Stimulated activated CD8-positive, alpha-beta memory T cell treated with anti-CD3 and anti-CD28 coated beads, Interleukin-7, amount 100 ng/mL, for 4 hours (primary cell): Measurements from ENCODE around the gene CMTM2.
"Not testable (repeated sequence)": the region's sequence is repeated elsewhere in the genome, so short reads cannot be mapped to it uniquely, and the experiment has no call there.

ENCODE experiments used
- DNase-seq, 2 donors: peaks; one replicate each; pipeline ENCODE4 v3.0.0-alpha.2; 2020; ENCODE audit warnings: low read depth in 2 of 2

The CMTM2 gene

GRCh38 chr16:66581246-66581952 lies 2.1 kb downstream of the CMTM2 start:
- no peak for DNase-seq

- no peak for DNase-seq
These were observed 6.4 kb downstream of the CMTM2 start for GRCh38 chr16:66585481-66586239.

DNA sequence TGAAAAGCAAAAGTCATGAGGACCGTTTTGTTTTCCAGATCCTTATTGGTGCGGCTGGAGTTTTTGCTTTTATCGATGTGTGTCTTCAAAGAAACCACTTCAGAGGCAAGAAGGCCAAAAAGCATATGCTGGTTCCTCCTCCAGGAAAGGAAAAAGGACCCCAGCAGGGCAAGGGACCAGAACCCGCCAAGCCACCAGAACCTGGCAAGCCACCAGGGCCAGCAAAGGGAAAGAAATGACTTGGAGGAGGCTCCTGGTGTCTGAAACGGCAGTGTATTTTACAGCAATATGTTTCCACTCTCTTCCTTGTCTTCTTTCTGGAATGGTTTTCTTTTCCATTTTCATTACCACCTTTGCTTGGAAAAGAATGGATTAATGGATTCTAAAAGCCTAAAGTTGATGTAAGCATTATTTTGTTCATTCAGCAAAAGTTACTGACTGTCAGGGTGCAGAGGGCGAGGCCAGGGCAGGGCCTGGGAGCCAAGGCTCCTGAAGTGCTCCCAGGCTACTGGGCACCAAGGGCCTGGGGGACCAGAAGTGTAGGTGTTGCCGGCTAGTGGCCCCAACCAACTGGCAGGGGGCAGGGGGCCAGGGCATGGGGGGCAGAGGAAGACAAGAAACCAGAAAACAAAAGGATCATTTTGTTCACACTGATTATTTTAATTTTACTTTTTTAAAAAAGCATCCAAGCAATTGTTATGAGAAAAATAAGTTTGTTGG lies 8.8 kb downstream of the CMTM2 start:
- no peak for DNase-seq

DNA sequence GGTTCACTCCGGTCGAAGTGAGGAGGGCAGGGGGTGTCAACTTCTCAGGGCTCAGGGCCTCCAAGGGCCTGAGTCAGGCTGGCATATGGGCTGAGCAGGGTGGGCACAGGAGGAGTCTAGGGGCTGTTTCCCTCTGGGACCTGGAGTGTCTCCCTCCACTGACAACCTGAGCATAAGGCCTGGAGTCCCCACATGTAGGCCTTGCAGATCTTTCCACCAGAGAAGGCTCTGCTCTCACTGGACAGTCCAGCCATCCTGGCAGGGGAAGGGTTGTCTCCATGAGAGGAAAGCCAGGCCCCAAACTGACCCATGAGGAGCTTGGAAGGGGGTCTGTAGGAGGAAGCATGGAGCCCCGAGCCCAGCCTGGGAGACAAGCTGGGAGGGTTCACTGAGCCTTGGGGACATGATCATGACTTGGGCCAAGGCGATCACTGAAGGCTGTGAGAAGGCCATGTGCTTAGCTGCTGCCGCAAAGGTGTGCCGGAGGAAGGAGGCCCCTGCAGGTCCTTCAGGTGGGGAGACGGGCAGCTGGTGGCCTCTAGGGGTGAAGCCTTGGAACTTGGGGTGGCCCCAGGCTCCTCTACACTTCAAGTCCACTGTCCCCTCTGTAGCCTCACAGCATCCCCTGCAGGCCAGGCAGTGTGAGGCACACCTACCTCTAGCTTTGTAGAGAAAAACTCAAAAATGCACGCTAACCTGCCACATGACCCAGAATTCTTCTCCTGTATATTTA lies 9.9 kb downstream of the CMTM2 start:
- peak; percentile 48 to 52 for DNase-seq

GRCh38 chr16:66590322-66590721 lies 11.1 kb downstream of the CMTM2 start:
- DNase-seq, result no peak

- no peak for DNase-seq
These were observed 11.8 kb downstream of the CMTM2 start for GRCh38 chr16:66591018-66591417.

GRCh38 chr16:66592241-66592640 lies 13.0 kb downstream of the CMTM2 start:
- DNase-seq, result no peak

- DNase-seq, result no peak
These were observed 13.6 kb downstream of the CMTM2 start for GRCh38 chr16:66592814-66593213.

DNA sequence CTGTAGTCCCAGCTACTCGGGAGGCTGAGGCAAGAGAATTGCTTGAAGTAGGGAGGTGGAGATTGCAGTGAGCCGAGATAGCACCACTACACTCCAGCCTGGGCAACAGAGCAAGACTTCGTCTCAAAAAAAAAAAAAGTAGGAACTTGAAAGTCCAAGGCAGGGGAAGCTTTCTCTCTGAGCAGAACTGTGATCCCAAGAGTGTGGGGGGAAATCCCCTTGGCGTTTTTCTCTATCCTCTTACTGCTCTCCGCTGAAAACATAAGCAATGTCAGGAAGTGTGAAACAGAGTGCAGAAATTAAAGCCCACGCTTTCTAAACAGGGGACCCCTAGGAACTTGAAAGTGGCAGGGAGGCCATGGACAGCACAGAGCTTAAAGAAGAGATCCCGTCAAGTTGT lies 15.5 kb downstream of the CMTM2 start:
- no peak for DNase-seq

GRCh38 chr16:66596559-66596958 lies 17.3 kb downstream of the CMTM2 start:
- DNase-seq, result not testable (repeated sequence)

GRCh38 chr16:66596986-66597848 lies 18.0 kb downstream of the CMTM2 start:
- no peak for DNase-seq

DNA sequence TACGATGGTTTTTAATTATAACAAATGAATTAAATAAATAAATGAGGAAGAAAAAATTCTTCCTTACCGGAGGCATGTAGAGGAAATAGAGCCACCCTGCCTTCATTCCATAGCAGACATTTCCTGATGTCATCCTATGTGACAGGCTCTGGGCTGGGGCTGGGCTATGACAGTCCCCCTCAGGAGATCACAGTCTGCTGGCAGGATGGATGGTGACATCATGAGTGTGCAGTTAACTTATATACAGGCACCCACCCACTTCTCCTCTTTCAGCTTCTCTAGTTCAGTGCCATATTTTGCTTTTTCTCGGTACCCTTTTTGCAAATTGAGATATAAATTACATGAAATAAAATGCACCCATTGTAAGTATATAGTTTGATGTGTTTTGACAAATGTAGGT lies 18.8 kb downstream of the CMTM2 start:
- DNase-seq, result no peak

GRCh38 chr16:66599726-66600125 lies 20.5 kb downstream of the CMTM2 start:
- DNase-seq, result no peak

GRCh38 chr16:66600477-66600876 lies 21.2 kb downstream of the CMTM2 start:
- DNase-seq, result no peak

DNA sequence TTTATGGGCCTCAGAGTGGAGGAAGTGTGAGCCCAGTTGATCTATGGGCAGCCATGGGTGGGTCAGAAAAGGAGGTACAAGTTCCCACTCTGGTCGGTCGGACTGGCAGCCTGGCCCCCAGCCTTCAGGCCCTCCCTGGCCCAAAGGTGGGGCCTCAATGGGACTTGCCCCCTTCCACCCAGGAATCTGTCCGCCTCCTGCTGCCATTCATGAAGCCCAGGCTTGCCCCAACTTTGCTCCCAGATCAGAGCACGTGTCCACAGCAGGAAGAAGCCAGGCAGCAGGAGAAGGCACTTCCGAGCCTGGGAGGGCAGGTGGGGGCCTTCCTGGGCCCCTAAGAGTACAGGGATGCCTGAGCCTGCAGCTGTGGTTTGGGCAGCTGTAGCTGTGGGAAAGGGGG lies 22.2 kb downstream of the CMTM2 start:
- DNase-seq, result no peak

- peak; percentile 42 to 55 for DNase-seq
These were observed 24.5 kb downstream of the CMTM2 start for GRCh38 chr16:66603537-66604375.

DNA sequence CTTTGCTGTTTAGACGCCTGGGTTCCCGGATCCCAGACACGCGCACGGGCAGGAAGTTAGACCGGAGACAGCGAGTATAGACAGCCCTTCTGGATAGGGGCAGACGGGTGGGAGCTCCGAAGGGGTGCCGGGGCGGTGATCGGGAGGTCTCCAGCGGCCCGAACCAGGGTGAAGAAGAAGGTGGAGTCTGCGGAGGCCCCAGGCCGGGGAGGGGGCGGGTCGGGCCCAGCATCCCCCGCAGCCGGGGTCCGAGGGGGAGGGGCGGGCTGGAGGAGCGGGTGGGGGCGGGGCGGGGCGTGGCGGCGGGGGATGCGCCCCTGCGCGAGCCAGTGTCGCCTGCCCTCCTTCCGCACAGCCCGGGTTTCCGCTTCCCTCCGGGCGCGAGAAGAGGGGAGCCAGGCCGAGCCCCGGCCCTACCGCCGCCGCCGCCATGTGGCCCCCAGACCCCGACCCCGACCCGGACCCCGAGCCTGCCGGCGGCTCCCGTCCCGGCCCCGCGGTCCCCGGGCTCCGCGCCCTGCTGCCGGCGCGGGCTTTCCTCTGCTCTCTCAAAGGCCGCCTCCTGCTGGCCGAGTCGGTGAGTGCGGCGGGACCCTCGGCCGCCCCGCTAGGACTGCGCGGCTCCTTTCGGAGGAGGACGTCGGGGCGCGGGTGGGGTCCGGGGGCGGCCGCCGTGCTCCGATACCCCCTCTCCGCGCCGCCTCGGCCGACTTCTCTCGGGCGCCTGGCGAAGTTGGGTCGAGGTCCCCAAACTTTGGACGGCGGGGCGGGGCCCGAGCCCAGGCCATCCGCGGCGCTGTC lies 25.3 kb downstream of the CMTM2 start, which contains the start of gene CMTM3:
Gene CMTM3 (plus strand): TSS at position 329 of the 801 bp plus-strand sequence. CDS start 102 bp downstream, at position 431.
- DNase-seq, result peak; percentile 42 to 70

GRCh38 chr16:66605177-66605978 lies 26.1 kb downstream of the CMTM2 start:
- peak; percentile 4 to 46 for DNase-seq
